Astrocyte (in vitro differentiated cells and primary cell): Measurements from ENCODE around the gene NFAT5. TPM values are rescaled to one million over a fixed set of nuclear protein-coding genes. Genes with fewer than 3 reads are reported as not detected.
A peak's percentile ranks its signal among the peaks of the same experiment; 100 is the strongest.

Experiments used
- microRNA-seq: library from miRNA; unstranded; fragments of <30 nt; microRNA quantifications from one replicate; pipeline ENCODE4 v1.2.0, GENCODE V29; 2020
- total RNA-seq: library from RNA; stranded (reverse); gene quantifications from 2 replicates; pipeline ENCODE4 v1.2.1, GENCODE V29; 2021

The NFAT5 gene
- total RNA-seq, 1 donor from 2014 or later = 96.2 TPM

Small RNA genes within 50 kb of the gene (microRNA-seq; reads per million reads assigned to microRNA genes)
- gene MIR1538 = 7.1 reads per million, percentile 29 among the genes with 10 or more reads in this experiment

Other genes starting within 250 kb of the NFAT5 start
- 14.9 and 15.0 TPM in 2 replicates for gene PDF, start 235.4 kb upstream of the NFAT5 start, total RNA-seq
- gene COG8, start 226.4 kb upstream of the NFAT5 start, total RNA-seq = 32.4 and 36.7 TPM in 2 replicates
- 34.3 and 35.7 TPM in 2 replicates for gene NIP7, start 226.2 kb upstream of the NFAT5 start, total RNA-seq
- gene TMED6, start 214.2 kb upstream of the NFAT5 start, total RNA-seq = 0.58 and 0.64 TPM in 2 replicates
- 26.4 and 31.3 TPM in 2 replicates for gene TERF2, start 180.0 kb upstream of the NFAT5 start, total RNA-seq
- 127 and 149 TPM in 2 replicates for gene CYB5B, start 141.3 kb upstream of the NFAT5 start, total RNA-seq
- 61.0 and 74.5 TPM in 2 replicates for gene NQO1, start 160.6 kb downstream of the NFAT5 start, total RNA-seq
- 41.9 and 46.0 TPM in 2 replicates for gene NOB1, start 189.0 kb downstream of the NFAT5 start, total RNA-seq
- 26.4 and 28.7 TPM in 2 replicates for gene WWP2, start 196.4 kb downstream of the NFAT5 start, total RNA-seq